Astrocyte of the cerebellum (primary cell): ENCODE data around the gene TLCD1.

Experiments used
- DNase-seq: peaks from one replicate; pipeline ENCODE4 v3.0.0-alpha.2; 2011; ENCODE audit warnings: low read depth
- H3K4me3 ChIP-seq: 2 replicates; pipeline ENCODE4 v1.5.1; 2011; ENCODE audit warnings: mild to moderate bottlenecking, low read depth, low read length, moderate library complexity
- CTCF ChIP-seq: IDR thresholded peaks from 2 replicates; pipeline ENCODE4 v1.5.1; 2012; ENCODE audit warnings: low read length, low read depth, moderate library complexity, mild to moderate bottlenecking; ENCODE audit errors: missing control alignments
- in situ Hi-C: cut with HindIII; loops from 2 replicates; pipeline ENCODE4 v1.10.0; 2017; ENCODE audit warnings: low sequenced_read_pairs

The TLCD1 gene

GRCh38 chr17:28747051-28747691, 21.1 kb upstream of the TLCD1 start:
- peak overlapping the region; percentile 65 for H3K4me3 ChIP-seq
- no peak for DNase-seq
- TF ChIP-seq CTCF: no peak
- in situ Hi-C loops: loop anchor here (5.0 kb wide), 1 partner anchor 40 kb away; no protein-coding TSS in a partner anchor

- in situ Hi-C loops: loop anchor here (5.0 kb wide), 1 partner anchor 41 kb away; no protein-coding TSS in a partner anchor
- peak overlapping the region; percentile 65 for H3K4me3 ChIP-seq
- no peak for DNase-seq
- no peak for TF ChIP-seq CTCF
These were observed 20.6 kb upstream of the TLCD1 start for GRCh38 chr17:28746611-28747050.

- no peak for DNase-seq
- H3K4me3 ChIP-seq: peak overlapping the region; percentile 65
- TF ChIP-seq CTCF: no peak
- in situ Hi-C loops: loop anchor here (5.0 kb wide), 1 partner anchor 41 kb away; no protein-coding TSS in a partner anchor
These were observed 19.9 kb upstream of the TLCD1 start for GRCh38 chr17:28745786-28746411.

GRCh38 chr17:28744972-28745785, 19.1 kb upstream of the TLCD1 start:
- in situ Hi-C loops: loop anchor here (5.0 kb wide), 1 partner anchor 42 kb away; no protein-coding TSS in a partner anchor
- TF ChIP-seq CTCF: no peak
- peak overlapping the region; percentile 65 for H3K4me3 ChIP-seq
- no peak for DNase-seq

- H3K4me3 ChIP-seq: peak overlapping the region; percentile 65
- no peak for TF ChIP-seq CTCF
- no peak for DNase-seq
- in situ Hi-C loops: no loop called here
These were observed 18.3 kb upstream of the TLCD1 start for GRCh38 chr17:28744104-28744971.
